ENCODE measurements around the gene ZBTB4. TPM values are rescaled to one million over a fixed set of nuclear protein-coding genes. Genes with fewer than 3 reads are reported as not detected.
A peak's percentile ranks its signal among the peaks of the same experiment; 100 is the strongest.
"Not testable (repeated sequence)": the region's sequence is repeated elsewhere in the genome, so short reads cannot be mapped to it uniquely, and the experiment has no call there.

Gene ZBTB4
- total RNA-seq, 1 experiment from 2014 or later: 14.7 TPM

DNA sequence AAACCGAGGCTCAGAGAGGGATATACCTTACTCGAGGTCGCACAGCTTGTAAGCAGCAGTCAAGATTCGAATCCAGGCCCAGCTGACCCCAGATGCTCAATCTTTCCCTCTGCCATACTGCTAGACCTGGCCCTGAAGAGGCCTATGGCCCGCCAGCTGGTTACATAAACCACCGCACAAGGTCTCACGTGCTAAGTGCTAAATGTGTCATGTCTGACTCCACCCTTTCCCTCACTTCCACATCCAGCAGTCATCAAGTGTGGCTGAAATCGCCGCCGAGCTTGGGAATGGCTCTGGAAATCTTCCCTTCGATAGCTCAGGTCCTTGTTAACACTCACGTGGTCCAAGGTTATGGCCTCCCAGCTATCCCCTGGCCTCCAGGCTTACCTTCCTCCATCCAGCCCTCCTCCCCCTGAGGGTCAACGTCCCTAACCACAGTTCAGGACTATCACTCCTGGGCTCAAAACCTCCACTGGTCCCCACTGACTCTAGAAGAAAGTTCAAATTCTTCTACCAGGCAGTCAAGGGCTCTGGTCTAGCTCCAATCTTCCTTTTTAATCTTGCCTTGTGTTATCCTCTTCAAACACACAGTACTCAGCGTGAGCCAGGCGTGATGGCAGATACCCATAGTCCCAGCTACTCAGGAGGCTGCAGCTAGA is 3.5 kb downstream of the ZBTB4 start:
- TF ChIP-seq, protein P1, sequence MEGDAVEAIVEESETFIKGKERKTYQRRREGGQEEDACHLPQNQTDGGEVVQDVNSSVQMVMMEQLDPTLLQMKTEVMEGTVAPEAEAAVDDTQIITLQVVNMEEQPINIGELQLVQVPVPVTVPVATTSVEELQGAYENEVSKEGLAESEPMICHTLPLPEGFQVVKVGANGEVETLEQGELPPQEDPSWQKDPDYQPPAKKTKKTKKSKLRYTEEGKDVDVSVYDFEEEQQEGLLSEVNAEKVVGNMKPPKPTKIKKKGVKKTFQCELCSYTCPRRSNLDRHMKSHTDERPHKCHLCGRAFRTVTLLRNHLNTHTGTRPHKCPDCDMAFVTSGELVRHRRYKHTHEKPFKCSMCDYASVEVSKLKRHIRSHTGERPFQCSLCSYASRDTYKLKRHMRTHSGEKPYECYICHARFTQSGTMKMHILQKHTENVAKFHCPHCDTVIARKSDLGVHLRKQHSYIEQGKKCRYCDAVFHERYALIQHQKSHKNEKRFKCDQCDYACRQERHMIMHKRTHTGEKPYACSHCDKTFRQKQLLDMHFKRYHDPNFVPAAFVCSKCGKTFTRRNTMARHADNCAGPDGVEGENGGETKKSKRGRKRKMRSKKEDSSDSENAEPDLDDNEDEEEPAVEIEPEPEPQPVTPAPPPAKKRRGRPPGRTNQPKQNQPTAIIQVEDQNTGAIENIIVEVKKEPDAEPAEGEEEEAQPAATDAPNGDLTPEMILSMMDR (conservative IDR thresholded peaks at IDR 0.05; ENCODE audit: low read depth, low read length): no peak
- no peak for TF ChIP-seq EZH2 (IDR thresholded peaks at IDR 0.05; ENCODE audit: low read length, unreplicated experiment)
- no peak for TF ChIP-seq EZH2phosphoT487 (IDR thresholded peaks at IDR 0.05; ENCODE audit: borderline replicate concordance, low read length)
- Histone ChIP-seq H3K27ac (ENCODE audit: low read length) (peak overlapping the region; percentile 62), H4K20me1 (ENCODE audit: low read length) (no peaks in the 10 kb centered on the region), H3F3A (ENCODE audit: low read length, unreplicated experiment) (no peaks in the 10 kb centered on the region), H3K9me3 (ENCODE audit: low read length) (no peaks in the 10 kb centered on the region), H2AFZ (ENCODE audit: low read length) (no peak overlapping the region), H3K79me2 (ENCODE audit: low read length) (peaks cover 79% of the 10 kb centered on the region), H3K4me2 (ENCODE audit: low read length) (peak overlapping the region; percentile 91), H3K9ac (ENCODE audit: low read length) (no peak overlapping the region), H3K27me3 (ENCODE audit: low read length) (no peaks in the 10 kb centered on the region), H3K9me2 (replicated peaks; ENCODE audit: low read length) (no peaks in the 10 kb centered on the region), H3K4me1 (ENCODE audit: insufficient read depth, low read length) (peaks cover 33% of the 10 kb centered on the region), H3K36me3 (ENCODE audit: low read depth, low read length) (no peaks in the 10 kb centered on the region), H3K4me3 (ENCODE audit: low read length) (no peak overlapping the region)
- ATAC-seq: no peak
- intact Hi-C loops (cut with micrococcal nuclease): no loop called here
- ChIA-PET CTCF (interaction anchor here (0.8 kb wide), 1 partner anchor 32 kb away, joined by 3 read pairs; no protein-coding TSS in a partner anchor), POLR2A (ENCODE audit: unreplicated experiment) (no interaction called here)
- DNase-seq: no peak
- TSS peak; percentile 11 for BruUV-seq (replicated peaks)

DNA sequence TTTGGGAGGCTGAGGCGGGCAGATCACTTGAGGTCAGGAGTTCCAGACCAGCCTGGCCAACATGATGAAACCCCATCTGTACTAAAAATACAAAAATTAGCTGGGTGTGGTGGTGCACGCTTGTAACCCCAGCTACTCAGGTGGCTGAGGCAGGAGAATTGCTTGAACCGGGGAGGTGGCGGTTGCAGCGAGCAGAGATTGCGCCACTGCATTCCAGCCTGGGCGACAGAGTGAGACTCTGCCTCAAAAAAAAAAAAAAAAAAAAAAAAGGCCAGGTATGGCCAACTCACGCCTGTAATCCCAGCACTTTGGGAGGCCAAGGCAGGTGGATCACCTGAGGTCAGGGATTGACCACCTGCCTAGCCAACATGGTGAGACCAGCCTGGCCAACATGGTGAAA is 4.7 kb downstream of the ZBTB4 start:
- H3F3A ChIP-seq (ENCODE audit: low read length, unreplicated experiment); ATAC-seq; H3K9me3 ChIP-seq (ENCODE audit: low read length); H3K9me2 ChIP-seq (replicated peaks; ENCODE audit: low read length); H3K27me3 ChIP-seq (ENCODE audit: low read length); H3K36me3 ChIP-seq (ENCODE audit: low read depth, low read length); CTCF ChIA-PET; H3K4me2 ChIP-seq (ENCODE audit: low read length); H3K27ac ChIP-seq (ENCODE audit: low read length); POLR2A ChIA-PET (ENCODE audit: unreplicated experiment); DNase-seq; H3K4me3 ChIP-seq (ENCODE audit: low read length); H3K9ac ChIP-seq (ENCODE audit: low read length); H4K20me1 ChIP-seq (ENCODE audit: low read length); BruUV-seq (replicated peaks); H2AFZ ChIP-seq (ENCODE audit: low read length); intact Hi-C loops (cut with micrococcal nuclease): not testable (repeated sequence)
- H3K79me2 ChIP-seq (ENCODE audit: low read length): peaks cover 78% of the 10 kb centered on the region
- H3K4me1 ChIP-seq (ENCODE audit: insufficient read depth, low read length): peaks cover 27% of the 10 kb centered on the region

- DNase-seq (no peak), ATAC-seq (no peak)
- Histone ChIP-seq H3K79me2 (ENCODE audit: low read length) (peaks cover 55% of the 10 kb centered on the region), H4K20me1 (ENCODE audit: low read length) (no peaks in the 10 kb centered on the region), H3F3A (ENCODE audit: low read length, unreplicated experiment) (no peaks in the 10 kb centered on the region), H3K36me3 (ENCODE audit: low read depth, low read length) (no peaks in the 10 kb centered on the region), H3K9me2 (replicated peaks; ENCODE audit: low read length) (no peaks in the 10 kb centered on the region), H3K9ac (ENCODE audit: low read length) (no peak overlapping the region), H3K27me3 (ENCODE audit: low read length) (no peaks in the 10 kb centered on the region), H3K4me3 (ENCODE audit: low read length) (no peak overlapping the region), H3K27ac (ENCODE audit: low read length) (no peak overlapping the region), H3K9me3 (ENCODE audit: low read length) (no peaks in the 10 kb centered on the region), H2AFZ (ENCODE audit: low read length) (no peak overlapping the region), H3K4me2 (ENCODE audit: low read length) (no peak overlapping the region), H3K4me1 (ENCODE audit: insufficient read depth, low read length) (peaks cover 8% of the 10 kb centered on the region)
- BruUV-seq (replicated peaks): no TSS peak
- ChIA-PET CTCF (no interaction called here), POLR2A (ENCODE audit: unreplicated experiment) (no interaction called here)
- intact Hi-C loops (cut with micrococcal nuclease): no loop called here
- TF ChIP-seq EZH2 (IDR thresholded peaks at IDR 0.05; ENCODE audit: low read length, unreplicated experiment): no peak
- TF ChIP-seq, protein P1 (conservative IDR thresholded peaks at IDR 0.05; ENCODE audit: low read depth, low read length): no peak
- no peak for TF ChIP-seq EZH2phosphoT487 (IDR thresholded peaks at IDR 0.05; ENCODE audit: borderline replicate concordance, low read length)
These were observed 7.7 kb downstream of the ZBTB4 start for GRCh38 chr17:7471729-7472128.

GRCh38 chr17:7470457-7470973 is 8.9 kb downstream of the ZBTB4 start:
- POLR2A ChIA-PET (ENCODE audit: unreplicated experiment); BruUV-seq (replicated peaks): not testable (repeated sequence)

DNA sequence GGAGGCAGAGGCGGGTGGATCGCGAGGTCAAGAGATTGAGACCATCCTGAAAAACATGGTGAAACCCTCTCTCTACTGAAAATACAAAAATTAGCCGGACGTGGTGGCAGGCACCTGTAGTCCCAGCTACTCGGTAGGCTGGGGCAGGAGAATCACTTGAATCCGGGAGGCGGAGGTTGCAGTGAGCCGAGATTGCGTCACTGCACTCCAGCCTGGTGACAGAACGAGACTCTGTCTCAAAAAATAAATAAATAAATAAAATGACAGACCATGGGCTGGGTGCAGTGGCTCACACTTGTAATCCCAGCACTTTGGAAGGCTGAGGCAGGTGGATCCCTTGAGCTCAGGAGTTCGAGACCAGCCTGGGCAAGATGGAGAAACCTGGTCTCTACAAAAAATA is 9.6 kb downstream of the ZBTB4 start:
- not testable (repeated sequence) for H4K20me1 ChIP-seq (ENCODE audit: low read length)

More at GRCh38 chr17:7470457-7470973, 8.9 kb downstream of the ZBTB4 start:
- H3K79me2 ChIP-seq (ENCODE audit: low read length): peaks cover 43% of the 10 kb centered on the region
- H4K20me1 ChIP-seq (ENCODE audit: low read length); ATAC-seq; H3K4me2 ChIP-seq (ENCODE audit: low read length); CTCF ChIA-PET; H3K27ac ChIP-seq (ENCODE audit: low read length); H3K27me3 ChIP-seq (ENCODE audit: low read length); H3K4me1 ChIP-seq (ENCODE audit: insufficient read depth, low read length); H3K9ac ChIP-seq (ENCODE audit: low read length); H2AFZ ChIP-seq (ENCODE audit: low read length); H3K36me3 ChIP-seq (ENCODE audit: low read depth, low read length); intact Hi-C loops (cut with micrococcal nuclease); DNase-seq; H3K9me3 ChIP-seq (ENCODE audit: low read length); H3K9me2 ChIP-seq (replicated peaks; ENCODE audit: low read length); H3K4me3 ChIP-seq (ENCODE audit: low read length); H3F3A ChIP-seq (ENCODE audit: low read length, unreplicated experiment): not testable (repeated sequence)

More for the DNA sequence above, 9.6 kb downstream of the ZBTB4 start:
- H3F3A ChIP-seq (ENCODE audit: low read length, unreplicated experiment); DNase-seq; H3K9ac ChIP-seq (ENCODE audit: low read length); H2AFZ ChIP-seq (ENCODE audit: low read length); H3K36me3 ChIP-seq (ENCODE audit: low read depth, low read length); intact Hi-C loops (cut with micrococcal nuclease); H3K27me3 ChIP-seq (ENCODE audit: low read length); ATAC-seq; H3K4me3 ChIP-seq (ENCODE audit: low read length); H3K4me1 ChIP-seq (ENCODE audit: insufficient read depth, low read length); POLR2A ChIA-PET (ENCODE audit: unreplicated experiment); CTCF ChIA-PET; H3K27ac ChIP-seq (ENCODE audit: low read length); H3K9me3 ChIP-seq (ENCODE audit: low read length); H3K9me2 ChIP-seq (replicated peaks; ENCODE audit: low read length); H3K4me2 ChIP-seq (ENCODE audit: low read length); BruUV-seq (replicated peaks): not testable (repeated sequence)
- H3K79me2 ChIP-seq (ENCODE audit: low read length): peaks cover 36% of the 10 kb centered on the region

Measured in PC-3 (cell line).